OCI-LY3 (cell line): Measurements from ENCODE around the gene SMPX.

Experiments used
- EZH2phosphoT487 ChIP-seq: fragments of 200-600 bp; shearing (Covaris generic); IDR thresholded peaks from 2 replicates; pipeline ENCODE4 v1.6.1; 2018; ENCODE audit warnings: antibody characterized with exemption, mixed run types, low read depth
- TF ChIP-seq, protein P1 (sequence below): fragments of 200-600, 300-600 bp; sonication (generic); IDR thresholded peaks from 2 replicates; pipeline ENCODE4 v1.5.1; 2014; ENCODE audit warnings: antibody characterized with exemption, low read length, low read depth

DNA sequence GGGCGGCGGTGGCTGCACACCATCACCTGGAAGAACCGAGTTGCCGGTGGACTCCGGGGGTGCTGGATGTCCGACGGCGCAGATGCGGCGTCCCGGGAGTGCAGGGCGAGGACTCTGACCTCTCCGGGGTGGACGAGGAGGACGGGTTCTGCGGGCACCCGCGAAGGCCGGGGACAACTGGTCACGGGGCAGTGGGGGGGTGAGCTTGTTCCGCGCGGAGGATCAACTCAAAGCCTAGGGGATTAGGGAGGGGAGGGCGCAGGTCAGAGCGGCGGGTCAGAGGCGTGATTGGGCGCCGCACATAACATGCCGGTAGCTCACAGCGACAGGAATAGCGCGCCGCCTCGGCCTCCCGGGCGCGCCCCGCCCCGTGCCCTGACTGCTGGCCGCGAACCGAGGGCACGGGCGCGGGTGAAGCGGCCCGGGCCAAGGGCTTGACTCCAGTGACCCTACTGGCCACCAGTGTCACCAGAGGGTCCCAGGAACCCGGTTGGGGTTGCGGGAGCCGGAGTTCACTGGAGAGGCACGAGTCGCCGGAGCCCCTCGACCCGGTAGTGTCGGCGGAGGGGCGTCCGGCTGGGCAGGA, 99.7 kb downstream of the SMPX start, which contains the start of gene KLHL34:
- TF ChIP-seq, protein P1, sequence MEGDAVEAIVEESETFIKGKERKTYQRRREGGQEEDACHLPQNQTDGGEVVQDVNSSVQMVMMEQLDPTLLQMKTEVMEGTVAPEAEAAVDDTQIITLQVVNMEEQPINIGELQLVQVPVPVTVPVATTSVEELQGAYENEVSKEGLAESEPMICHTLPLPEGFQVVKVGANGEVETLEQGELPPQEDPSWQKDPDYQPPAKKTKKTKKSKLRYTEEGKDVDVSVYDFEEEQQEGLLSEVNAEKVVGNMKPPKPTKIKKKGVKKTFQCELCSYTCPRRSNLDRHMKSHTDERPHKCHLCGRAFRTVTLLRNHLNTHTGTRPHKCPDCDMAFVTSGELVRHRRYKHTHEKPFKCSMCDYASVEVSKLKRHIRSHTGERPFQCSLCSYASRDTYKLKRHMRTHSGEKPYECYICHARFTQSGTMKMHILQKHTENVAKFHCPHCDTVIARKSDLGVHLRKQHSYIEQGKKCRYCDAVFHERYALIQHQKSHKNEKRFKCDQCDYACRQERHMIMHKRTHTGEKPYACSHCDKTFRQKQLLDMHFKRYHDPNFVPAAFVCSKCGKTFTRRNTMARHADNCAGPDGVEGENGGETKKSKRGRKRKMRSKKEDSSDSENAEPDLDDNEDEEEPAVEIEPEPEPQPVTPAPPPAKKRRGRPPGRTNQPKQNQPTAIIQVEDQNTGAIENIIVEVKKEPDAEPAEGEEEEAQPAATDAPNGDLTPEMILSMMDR = no peak
- no peak for TF ChIP-seq EZH2phosphoT487
